HepG2 (cell line): ENCODE results near the gene SWSAP1. TPM values are rescaled to one million over a fixed set of nuclear protein-coding genes. Genes with fewer than 3 reads are reported as not detected.

Source experiments
- FOSL1 ChIP-seq: sonication (generic); formaldehyde crosslinking; IDR thresholded peaks from 2 replicates; pipeline ENCODE4 v1.9.0; 2021; ENCODE audit warnings: missing genetic modification reagents, borderline replicate concordance
- MYNN ChIP-seq: sonication (generic); formaldehyde crosslinking; IDR thresholded peaks from 2 replicates; pipeline ENCODE4 v1.4.0; 2020; ENCODE audit warnings: mild to moderate bottlenecking, low read depth, missing genetic modification reagents
- SP2 ChIP-seq: sonication (generic); formaldehyde crosslinking; IDR thresholded peaks from 2 replicates; pipeline ENCODE4 v1.5.1; 2020; ENCODE audit warnings: mild to moderate bottlenecking, missing genetic modification reagents
- ZFYVE20 ChIP-seq: sonication (generic); formaldehyde crosslinking; IDR thresholded peaks from 2 replicates; pipeline ENCODE4 v1.8.0; 2023; ENCODE audit warnings: low read depth, mild to moderate bottlenecking, moderate library complexity, missing genetic modification reagents, borderline replicate concordance
- ZNF468 ChIP-seq: sonication (generic); formaldehyde crosslinking; IDR thresholded peaks from 2 replicates; pipeline ENCODE4 v1.8.0; 2022; ENCODE audit warnings: mild to moderate bottlenecking, moderate library complexity, missing genetic modification reagents
- ZNF563 ChIP-seq: sonication (generic); formaldehyde crosslinking; IDR thresholded peaks from 2 replicates; pipeline ENCODE4 v1.8.0; 2022; ENCODE audit warnings: mild to moderate bottlenecking, moderate library complexity, missing genetic modification reagents
- polyA plus RNA-seq, 8 experiments: library from polyadenylated mRNA; depleted of rRNA in 3 of 8; stranded (reverse) in 7 of 8; unstranded in 1 of 8; fragments of >200 nt; fragmentation: Illumina TruSeq in 4 of 8; extraction: Trizol in 4 of 8; gene quantifications; 2 replicates each; pipeline versions ENCODE4 v1.2.1 to v1.2.3, GENCODE V29; 2011 to 2016; ENCODE audit warnings: low read depth in 4 of 8, missing spikeins in 1 of 8, mixed read lengths in 1 of 8; ENCODE audit not compliant: insufficient read depth in 1 of 8
- total RNA-seq, 5 experiments: library from RNA; depleted of rRNA; stranded (reverse); fragments of >200 nt; fragmentation: Illumina TruSeq; extraction: Trizol; gene quantifications; 2 replicates each; pipeline ENCODE4 v1.2.3, GENCODE V29; 2016; ENCODE audit warnings: low read depth in 1 of 5
- TF ChIP-seq, protein P1 (sequence below): sonication (generic); formaldehyde crosslinking; IDR thresholded peaks from 2 replicates; pipeline ENCODE4 v1.4.0; 2020; ENCODE audit warnings: missing genetic modification reagents
- TF ChIP-seq, protein P2 (sequence below): sonication (generic); formaldehyde crosslinking; IDR thresholded peaks from 2 replicates; pipeline ENCODE4 v1.4.0; 2020; ENCODE audit warnings: missing genetic modification reagents
- TF ChIP-seq, protein P3 (sequence below): sonication (generic); formaldehyde crosslinking; IDR thresholded peaks from 2 replicates; pipeline ENCODE4 v1.4.0; 2020; ENCODE audit warnings: mild to moderate bottlenecking, missing genetic modification reagents
- TF ChIP-seq, protein P4 (sequence below), 2 experiments: fragments of 450-650 bp in 1 of 2; sonication (generic) in 1 of 2; formaldehyde crosslinking in 1 of 2; IDR thresholded peaks; 2 replicates each; pipeline versions ENCODE4 v1.6.1 to v1.8.0; 2016 to 2022; ENCODE audit warnings: antibody characterized with exemption in 1 of 2, mild to moderate bottlenecking in 1 of 2, missing genetic modification reagents in 1 of 2
- TF ChIP-seq, protein P5 (sequence below): sonication (generic); formaldehyde crosslinking; IDR thresholded peaks from 2 replicates; pipeline ENCODE4 v1.4.0; 2020; ENCODE audit warnings: low read depth, missing genetic modification reagents

SWSAP1 gene
- total and polyA plus RNA-seq, 2 of the 13 experiments (the other 11 are each of a cell fraction or from before 2014, with no cell fraction given): 2.7 to 3.3 TPM

DNA sequence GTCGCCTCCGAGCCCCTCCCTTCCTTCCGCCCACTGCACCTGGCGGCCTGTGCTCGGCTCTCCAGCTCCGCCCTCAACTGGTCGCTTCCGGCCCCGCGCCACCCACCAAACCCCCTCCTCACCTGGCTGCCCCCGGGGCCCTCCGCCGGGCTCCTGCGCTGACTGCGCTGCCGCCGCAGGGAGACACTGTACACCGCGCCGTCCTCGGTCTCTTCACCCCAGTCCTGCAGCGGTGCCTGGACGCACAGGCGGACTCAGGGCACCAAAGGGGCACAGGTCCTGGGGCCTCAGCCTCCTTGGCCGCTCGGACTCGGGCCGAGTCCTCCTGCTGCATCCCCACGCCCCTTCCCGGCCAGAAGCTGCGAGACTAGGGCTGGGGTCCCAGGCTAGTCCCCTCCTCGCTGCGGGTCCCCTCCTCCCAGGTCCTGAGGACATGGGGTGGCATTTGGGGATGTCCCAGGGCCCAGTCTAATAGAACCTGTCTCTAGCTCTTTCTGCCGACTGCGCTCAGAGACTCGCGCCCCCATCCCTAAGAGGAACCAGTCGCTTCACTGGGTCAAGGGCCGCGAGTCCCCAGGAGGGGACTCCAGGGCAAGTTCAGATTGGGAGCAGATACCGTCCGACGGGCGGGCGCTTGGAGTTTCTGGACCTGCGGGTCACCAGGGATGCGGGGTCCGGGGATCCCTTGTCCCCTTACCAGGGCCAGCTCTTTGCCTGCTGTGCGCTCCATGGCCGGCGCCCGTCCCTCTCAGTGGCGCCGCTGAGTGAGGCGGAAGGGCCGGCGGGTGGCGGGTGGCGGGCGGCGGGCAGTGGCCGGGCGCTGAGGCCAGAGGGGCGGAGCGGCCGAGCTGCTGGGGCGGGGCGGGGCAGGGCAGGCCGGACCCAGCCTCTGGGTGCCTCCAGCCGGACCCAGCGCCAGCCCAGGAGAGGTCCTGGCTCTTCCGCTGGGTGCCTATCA is 44.4 kb downstream of the SWSAP1 start, which contains the start of gene RGL3 (continued):
- TF ChIP-seq, protein P1, sequence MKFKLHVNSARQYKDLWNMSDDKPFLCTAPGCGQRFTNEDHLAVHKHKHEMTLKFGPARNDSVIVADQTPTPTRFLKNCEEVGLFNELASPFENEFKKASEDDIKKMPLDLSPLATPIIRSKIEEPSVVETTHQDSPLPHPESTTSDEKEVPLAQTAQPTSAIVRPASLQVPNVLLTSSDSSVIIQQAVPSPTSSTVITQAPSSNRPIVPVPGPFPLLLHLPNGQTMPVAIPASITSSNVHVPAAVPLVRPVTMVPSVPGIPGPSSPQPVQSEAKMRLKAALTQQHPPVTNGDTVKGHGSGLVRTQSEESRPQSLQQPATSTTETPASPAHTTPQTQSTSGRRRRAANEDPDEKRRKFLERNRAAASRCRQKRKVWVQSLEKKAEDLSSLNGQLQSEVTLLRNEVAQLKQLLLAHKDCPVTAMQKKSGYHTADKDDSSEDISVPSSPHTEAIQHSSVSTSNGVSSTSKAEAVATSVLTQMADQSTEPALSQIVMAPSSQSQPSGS (CRISPR knock-in tag): no peak
- no peak for TF ChIP-seq MYNN (CRISPR knock-in tag)
- TF ChIP-seq, protein P2, sequence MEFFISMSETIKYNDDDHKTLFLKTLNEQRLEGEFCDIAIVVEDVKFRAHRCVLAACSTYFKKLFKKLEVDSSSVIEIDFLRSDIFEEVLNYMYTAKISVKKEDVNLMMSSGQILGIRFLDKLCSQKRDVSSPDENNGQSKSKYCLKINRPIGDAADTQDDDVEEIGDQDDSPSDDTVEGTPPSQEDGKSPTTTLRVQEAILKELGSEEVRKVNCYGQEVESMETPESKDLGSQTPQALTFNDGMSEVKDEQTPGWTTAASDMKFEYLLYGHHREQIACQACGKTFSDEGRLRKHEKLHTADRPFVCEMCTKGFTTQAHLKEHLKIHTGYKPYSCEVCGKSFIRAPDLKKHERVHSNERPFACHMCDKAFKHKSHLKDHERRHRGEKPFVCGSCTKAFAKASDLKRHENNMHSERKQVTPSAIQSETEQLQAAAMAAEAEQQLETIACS (CRISPR knock-in tag): no peak
- TF ChIP-seq, protein P3, sequence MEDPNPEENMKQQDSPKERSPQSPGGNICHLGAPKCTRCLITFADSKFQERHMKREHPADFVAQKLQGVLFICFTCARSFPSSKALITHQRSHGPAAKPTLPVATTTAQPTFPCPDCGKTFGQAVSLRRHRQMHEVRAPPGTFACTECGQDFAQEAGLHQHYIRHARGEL: no peak
- TF ChIP-seq, protein P4, sequence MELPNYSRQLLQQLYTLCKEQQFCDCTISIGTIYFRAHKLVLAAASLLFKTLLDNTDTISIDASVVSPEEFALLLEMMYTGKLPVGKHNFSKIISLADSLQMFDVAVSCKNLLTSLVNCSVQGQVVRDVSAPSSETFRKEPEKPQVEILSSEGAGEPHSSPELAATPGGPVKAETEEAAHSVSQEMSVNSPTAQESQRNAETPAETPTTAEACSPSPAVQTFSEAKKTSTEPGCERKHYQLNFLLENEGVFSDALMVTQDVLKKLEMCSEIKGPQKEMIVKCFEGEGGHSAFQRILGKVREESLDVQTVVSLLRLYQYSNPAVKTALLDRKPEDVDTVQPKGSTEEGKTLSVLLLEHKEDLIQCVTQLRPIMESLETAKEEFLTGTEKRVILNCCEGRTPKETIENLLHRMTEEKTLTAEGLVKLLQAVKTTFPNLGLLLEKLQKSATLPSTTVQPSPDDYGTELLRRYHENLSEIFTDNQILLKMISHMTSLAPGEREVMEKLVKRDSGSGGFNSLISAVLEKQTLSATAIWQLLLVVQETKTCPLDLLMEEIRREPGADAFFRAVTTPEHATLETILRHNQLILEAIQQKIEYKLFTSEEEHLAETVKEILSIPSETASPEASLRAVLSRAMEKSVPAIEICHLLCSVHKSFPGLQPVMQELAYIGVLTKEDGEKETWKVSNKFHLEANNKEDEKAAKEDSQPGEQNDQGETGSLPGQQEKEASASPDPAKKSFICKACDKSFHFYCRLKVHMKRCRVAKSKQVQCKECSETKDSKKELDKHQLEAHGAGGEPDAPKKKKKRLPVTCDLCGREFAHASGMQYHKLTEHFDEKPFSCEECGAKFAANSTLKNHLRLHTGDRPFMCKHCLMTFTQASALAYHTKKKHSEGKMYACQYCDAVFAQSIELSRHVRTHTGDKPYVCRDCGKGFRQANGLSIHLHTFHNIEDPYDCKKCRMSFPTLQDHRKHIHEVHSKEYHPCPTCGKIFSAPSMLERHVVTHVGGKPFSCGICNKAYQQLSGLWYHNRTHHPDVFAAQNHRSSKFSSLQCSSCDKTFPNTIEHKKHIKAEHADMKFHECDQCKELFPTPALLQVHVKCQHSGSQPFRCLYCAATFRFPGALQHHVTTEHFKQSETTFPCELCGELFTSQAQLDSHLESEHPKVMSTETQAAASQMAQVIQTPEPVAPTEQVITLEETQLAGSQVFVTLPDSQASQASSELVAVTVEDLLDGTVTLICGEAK (IDR thresholded peaks at IDR 0.05): no peak
- TF ChIP-seq, protein P4 (CRISPR knock-in tag; IDR thresholded peaks at IDR 0.05): no peak
- no peak for TF ChIP-seq ZNF468 (CRISPR knock-in tag)
- TF ChIP-seq, protein P5, sequence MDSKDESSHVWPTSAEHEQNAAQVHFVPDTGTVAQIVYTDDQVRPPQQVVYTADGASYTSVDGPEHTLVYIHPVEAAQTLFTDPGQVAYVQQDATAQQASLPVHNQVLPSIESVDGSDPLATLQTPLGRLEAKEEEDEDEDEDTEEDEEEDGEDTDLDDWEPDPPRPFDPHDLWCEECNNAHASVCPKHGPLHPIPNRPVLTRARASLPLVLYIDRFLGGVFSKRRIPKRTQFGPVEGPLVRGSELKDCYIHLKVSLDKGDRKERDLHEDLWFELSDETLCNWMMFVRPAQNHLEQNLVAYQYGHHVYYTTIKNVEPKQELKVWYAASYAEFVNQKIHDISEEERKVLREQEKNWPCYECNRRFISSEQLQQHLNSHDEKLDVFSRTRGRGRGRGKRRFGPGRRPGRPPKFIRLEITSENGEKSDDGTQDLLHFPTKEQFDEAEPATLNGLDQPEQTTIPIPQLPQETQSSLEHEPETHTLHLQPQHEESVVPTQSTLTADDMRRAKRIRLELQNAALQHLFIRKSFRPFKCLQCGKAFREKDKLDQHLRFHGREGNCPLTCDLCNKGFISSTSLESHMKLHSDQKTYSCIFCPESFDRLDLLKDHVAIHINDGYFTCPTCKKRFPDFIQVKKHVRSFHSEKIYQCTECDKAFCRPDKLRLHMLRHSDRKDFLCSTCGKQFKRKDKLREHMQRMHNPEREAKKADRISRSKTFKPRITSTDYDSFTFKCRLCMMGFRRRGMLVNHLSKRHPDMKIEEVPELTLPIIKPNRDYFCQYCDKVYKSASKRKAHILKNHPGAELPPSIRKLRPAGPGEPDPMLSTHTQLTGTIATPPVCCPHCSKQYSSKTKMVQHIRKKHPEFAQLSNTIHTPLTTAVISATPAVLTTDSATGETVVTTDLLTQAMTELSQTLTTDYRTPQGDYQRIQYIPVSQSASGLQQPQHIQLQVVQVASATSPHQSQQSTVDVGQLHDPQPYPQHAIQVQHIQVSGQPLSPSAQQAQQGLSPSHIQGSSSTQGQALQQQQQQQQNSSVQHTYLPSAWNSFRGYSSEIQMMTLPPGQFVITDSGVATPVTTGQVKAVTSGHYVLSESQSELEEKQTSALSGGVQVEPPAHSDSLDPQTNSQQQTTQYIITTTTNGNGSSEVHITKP (CRISPR knock-in tag): no peak
- no peak for TF ChIP-seq FOSL1 (CRISPR knock-in tag)
- no peak for TF ChIP-seq ZNF563 (CRISPR knock-in tag)
- no peak for TF ChIP-seq SP2
- TF ChIP-seq ZFYVE20: no peak
